VCaP (cell line): ENCODE data around the gene SIX5.

ENCODE experiments used
- H3K27ac ChIP-seq: fragments of 450-650 bp; 2 replicates; pipeline ENCODE4 v1.5.1; 2017
- CTCF ChIP-seq: fragments of 450-650 bp; conservative IDR thresholded peaks from 2 replicates; pipeline ENCODE4 v1.5.1; 2017; ENCODE audit warnings: mild to moderate bottlenecking, moderate library complexity

The SIX5 gene

GRCh38 chr19:45782162-45782691 is 13.2 kb upstream of the SIX5 start, which contains the start of gene DMPK:
DMPK (minus strand) TSS chr19:45782490; CDS start chr19:45782352, 138 bp downstream.
- no peak for TF ChIP-seq CTCF
- H3K27ac ChIP-seq, result no peak within 1 kb of the TSS

- TF ChIP-seq CTCF, result no peak
- H3K27ac ChIP-seq, result no peak overlapping the region
Observed at GRCh38 chr19:45781214-45782161, 12.4 kb upstream of the SIX5 start.

- H3K27ac ChIP-seq, result no peak overlapping the region
- no peak for TF ChIP-seq CTCF
Observed at GRCh38 chr19:45780448-45781213, 11.6 kb upstream of the SIX5 start.

- no peak overlapping the region for H3K27ac ChIP-seq
- TF ChIP-seq CTCF, result no peak
Observed at GRCh38 chr19:45780146-45780447, 11.0 kb upstream of the SIX5 start.

GRCh38 chr19:45779231-45780145 is 10.4 kb upstream of the SIX5 start:
- TF ChIP-seq CTCF, result peak; percentile 85
- no peak overlapping the region for H3K27ac ChIP-seq

GRCh38 chr19:45778010-45778661 is 9.1 kb upstream of the SIX5 start:
- TF ChIP-seq CTCF, result no peak
- H3K27ac ChIP-seq, result no peak overlapping the region; the same call in 1 of the 2 replicates
